ENCODE data around the gene PHLDB3. TPM values are rescaled to one million over a fixed set of nuclear protein-coding genes. Genes with fewer than 3 reads are reported as not detected.

The PHLDB3 gene
- total and polyA plus RNA-seq, 2 of the 13 experiments (the other 11 are each of a cell fraction or from before 2014, with no cell fraction given), result 11.3 to 14.5 TPM

GRCh38 chr19:43478323-43478722, 26.2 kb downstream of the PHLDB3 start:
- no peaks in the 10 kb centered on the region for H3K9me3 ChIP-seq (ENCODE audit: low read length)

More at GRCh38 chr19:43478323-43478722, 26.2 kb downstream of the PHLDB3 start:
- Histone ChIP-seq H3K4me3 (replicated peaks in 1 of 3; ENCODE audit: insufficient read depth in 1 of 3, low read depth in 2 of 3, low read length in 3 of 3) (no peak overlapping the region), H4K20me1 (ENCODE audit: insufficient read depth, low read length) (no peaks in the 10 kb centered on the region), H2AFZ (ENCODE audit: low read length) (no peak overlapping the region), H3K79me2 (ENCODE audit: insufficient read depth, low read length) (no peaks in the 10 kb centered on the region), H3K36me3 (replicated peaks in 1 of 2; ENCODE audit: control insufficient read depth in 1 of 2, insufficient read depth in 2 of 2, low read length in 2 of 2) (peaks cover 3 to 5% of the 10 kb centered on the region in 2 experiments; a peak in 2 of 5 replicates), H3K9ac (ENCODE audit: insufficient read depth, low read depth, low read length) (no peak overlapping the region), H3K4me2 (ENCODE audit: low read depth, low read length) (no peak overlapping the region), H3K27me3 (ENCODE audit: control insufficient read depth in 1 of 2, insufficient read depth in 2 of 2, low read length in 2 of 2) (no peaks in the 10 kb centered on the region), H3K4me1 (ENCODE audit: insufficient read depth, low read length) (no peaks in the 10 kb centered on the region), H3K27ac (ENCODE audit: extremely low read length, insufficient read depth, low read length) (no peak overlapping the region)
- DNase-seq (ENCODE audit: low spot score), result no peak
- WGBS (ENCODE audit: low lambda C conversion rate), result 97% methylated on average over 3 of the region's 3 CpGs
- intact Hi-C loops (cut with micrococcal nuclease; ENCODE audit: unreplicated experiment) (no loop called here), in situ Hi-C loops (cut with HindIII; ENCODE audit: extremely low pct_ligation_motif_present, low pct_unique_long_range_greater_than_20kb) (no loop called here)
- no peak for TF ChIP-seq ZNF687 (CRISPR knock-in tag; IDR thresholded peaks at IDR 0.05)
- peak; percentile 43; the same call in 1 of the 2 replicates for TF ChIP-seq ZNF768 (CRISPR knock-in tag; IDR thresholded peaks at IDR 0.05)
- ATAC-seq, result no peak
- BruUV-seq (replicated peaks), result no TSS peak
- POLR2A ChIA-PET, result no interaction called here
- FAIRE-seq, result no peak
- CTCF ChIA-PET (ENCODE audit: low intra/inter-chr PET ratio, low total read pairs), result no interaction called here
